ENCODE measurements around the gene ULK3.

ULK3 gene

DNA sequence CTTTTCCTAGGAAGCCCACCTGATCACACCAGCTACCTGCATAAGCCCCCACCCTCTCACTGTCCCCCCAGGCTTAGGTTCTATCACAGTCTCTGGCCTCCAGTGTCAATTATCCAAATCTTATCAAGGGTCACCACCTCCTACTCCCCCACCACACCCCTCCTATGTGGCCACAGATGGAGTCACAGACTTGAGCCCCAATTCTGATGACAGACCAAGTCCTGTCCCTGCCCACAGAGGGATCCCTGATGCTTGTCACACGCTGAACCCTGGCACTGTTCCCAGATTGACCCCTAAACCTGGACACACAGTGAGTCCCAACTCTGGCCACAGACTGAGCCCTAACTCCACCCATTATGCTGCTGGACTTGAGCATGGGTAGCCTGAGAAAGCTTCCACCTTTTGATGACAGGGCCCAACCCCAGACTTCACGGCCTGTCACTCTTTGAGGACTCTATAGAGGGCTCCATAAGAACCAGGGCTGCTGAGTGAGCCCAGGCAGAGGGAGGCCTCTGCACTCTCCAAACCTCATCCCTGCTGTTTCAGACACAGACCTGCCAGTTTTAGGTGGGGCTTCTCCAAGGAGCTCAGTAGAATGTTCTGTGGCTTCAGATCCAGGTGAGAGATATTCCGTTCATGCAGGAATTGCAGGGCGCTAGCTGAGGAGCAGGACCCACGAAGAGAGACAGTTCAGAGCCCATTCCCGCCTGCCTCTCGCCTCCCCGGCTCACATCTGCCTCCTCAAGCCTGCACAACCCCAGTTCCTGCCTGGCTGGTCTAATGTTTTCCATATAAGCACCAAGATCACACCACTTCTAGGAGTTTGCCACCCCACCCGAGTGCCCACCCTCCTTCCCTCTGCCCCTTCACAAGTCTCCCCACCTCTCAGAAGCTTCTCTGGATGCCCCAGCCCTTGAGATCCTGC lies 1.8 kb downstream of the ULK3 start:
- no peak for DNase-seq (ENCODE audit: low read depth in 2 of 2)

DNA sequence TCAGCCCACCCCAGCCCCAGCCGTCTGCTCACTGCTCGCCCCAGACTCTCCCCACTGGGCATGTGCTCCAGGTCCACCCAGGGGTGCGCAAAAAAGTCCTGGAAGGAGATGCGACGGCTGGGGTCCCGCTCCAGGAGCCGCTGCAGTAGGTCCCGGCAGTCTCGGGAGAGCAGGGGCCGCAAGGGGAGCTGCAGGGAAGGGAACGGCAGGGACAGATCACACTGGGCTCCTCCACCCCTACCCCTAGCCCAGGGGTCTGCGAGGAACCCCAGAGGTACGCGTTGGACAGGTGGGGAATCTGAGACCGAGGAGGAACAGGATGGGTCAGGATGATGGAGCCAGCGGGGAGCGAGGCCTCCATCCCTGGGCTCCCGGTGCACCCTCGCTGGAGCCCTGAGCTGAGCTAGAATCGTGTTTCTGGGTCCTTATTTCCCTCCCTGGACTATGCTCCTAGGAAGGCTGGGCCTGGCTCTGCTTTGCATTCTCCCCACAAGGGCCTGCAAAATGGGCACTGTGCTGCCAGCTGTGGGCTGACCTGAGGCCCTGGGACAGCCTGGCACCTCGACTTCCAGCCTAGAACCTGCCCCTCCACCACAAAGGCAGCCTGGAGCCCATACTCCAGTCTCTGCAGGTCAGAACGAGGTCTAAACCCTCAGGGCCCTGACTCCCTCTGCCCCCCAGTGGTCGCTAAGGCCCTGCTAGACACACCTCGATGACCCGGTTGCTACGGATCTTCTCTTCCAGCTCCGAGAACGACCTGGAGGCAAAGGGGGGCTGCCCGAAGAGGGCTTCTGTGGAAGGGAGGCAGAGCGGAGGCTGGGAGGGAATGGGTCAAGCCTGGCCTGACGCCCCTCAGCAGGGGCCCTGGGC lies 3.2 kb downstream of the ULK3 start:
- DNase-seq (ENCODE audit: low read depth in 2 of 2), result no peak

DNA sequence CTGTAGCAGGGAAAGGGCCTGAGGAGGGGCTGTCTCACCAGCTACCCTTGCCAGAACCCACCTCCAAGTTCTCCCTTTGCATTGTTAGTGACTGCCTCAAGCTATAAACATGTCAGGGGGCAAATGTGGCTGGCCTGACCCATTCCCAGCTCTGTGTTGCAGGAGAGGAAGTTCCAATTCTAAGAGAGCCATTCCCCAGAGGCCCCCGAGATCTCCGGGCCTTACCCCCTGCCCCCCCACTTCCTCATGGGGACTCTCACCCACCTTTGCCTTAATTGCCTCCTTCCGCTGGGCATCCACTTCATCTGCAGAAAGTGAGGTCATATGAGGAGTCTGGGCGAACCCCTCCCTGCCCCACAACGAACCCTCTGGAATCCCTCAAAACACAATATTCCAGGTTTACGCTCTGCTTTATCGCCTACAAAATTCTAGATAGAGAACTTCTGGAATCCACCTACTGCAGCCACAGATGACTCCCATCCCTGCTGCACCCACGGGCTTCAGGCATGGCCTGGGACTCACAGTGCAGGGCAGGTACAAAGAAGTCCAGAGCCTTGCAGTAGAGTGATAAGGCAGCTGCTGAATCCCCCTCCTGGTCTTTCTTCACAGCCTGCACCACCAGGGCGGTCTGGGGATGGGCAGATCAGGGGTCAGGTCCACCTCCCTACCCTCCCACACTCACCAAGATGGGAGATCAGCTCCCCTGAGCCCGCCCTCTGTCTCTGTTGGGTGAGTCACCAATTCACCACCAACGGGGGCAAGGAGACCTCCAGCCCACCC lies 4.0 kb downstream of the ULK3 start:
- no peak for DNase-seq (ENCODE audit: low read depth in 2 of 2)

DNA sequence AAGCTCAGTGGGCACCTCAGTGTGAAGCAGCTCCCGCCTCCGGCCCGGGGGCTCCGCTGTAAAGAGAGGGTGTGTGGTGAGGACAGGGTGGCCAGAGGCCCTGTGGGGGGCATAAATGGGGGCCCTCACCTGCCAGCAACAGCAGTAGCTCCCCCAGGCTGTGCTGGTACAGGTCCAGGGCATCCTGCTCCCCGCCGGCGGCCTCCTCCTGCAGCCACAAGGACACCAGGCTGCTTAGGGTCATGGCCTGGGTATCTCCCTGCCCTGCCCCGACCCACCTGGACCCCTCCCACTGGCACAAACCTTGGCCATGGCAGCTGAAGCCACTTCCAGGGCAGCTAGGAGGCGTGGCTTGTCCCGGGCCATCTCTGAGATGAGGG lies 4.8 kb downstream of the ULK3 start:
- DNase-seq (ENCODE audit: low read depth in 2 of 2), result no peak

DNA sequence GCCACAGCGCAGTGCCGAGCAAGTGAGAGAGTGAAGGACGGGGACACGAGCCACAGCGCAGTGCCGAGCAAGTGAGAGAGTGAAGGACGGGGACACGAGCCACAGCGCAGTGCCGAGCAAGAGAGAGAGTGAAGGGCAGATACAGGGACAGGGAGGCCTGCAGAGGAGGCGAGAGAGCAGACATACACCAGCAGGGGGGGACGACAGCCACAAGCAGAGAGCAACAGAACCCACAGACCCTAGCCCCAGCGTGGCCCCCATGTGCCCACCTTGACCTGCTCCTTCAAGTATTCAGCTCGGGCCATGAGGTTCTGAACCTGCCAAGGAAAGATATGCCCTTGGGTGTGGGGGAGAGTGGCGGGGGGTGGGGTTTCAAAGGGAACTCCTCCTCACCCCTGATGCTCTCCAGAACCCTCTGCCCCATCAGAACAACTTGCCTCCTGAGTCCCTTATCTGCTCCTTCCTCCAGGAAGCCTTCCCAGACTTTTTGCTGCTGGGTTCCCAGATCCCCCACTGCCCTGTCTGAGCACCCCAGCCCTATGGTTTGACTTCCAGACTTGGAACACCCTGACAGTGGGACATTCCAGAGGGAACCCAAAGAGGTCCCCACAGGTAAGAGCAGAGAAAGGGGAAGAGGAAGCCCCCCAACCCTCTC lies 5.3 kb downstream of the ULK3 start:
- no peak for DNase-seq (ENCODE audit: low read depth in 2 of 2)

DNA sequence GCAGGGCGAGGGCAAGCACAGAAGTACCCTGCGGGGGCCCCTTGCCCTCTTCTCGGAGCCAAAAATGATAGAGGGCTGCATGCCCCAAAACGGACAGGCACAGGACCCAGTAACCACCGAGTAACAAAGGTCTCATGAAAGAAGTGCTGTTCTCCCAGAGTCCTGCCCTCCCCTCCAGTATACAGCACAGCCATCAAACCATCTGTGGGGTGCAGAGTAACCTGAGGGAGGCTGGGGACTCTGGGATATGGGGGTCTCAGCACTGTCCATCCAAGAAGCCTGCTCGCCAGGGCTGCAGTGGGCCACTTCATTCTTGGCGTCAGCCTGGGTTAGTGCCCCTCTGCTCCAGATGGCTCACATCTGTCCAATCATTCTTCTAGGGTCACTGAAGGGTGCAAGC lies 6.1 kb downstream of the ULK3 start:
- no peak for DNase-seq (ENCODE audit: low read depth in 2 of 2)

DNA sequence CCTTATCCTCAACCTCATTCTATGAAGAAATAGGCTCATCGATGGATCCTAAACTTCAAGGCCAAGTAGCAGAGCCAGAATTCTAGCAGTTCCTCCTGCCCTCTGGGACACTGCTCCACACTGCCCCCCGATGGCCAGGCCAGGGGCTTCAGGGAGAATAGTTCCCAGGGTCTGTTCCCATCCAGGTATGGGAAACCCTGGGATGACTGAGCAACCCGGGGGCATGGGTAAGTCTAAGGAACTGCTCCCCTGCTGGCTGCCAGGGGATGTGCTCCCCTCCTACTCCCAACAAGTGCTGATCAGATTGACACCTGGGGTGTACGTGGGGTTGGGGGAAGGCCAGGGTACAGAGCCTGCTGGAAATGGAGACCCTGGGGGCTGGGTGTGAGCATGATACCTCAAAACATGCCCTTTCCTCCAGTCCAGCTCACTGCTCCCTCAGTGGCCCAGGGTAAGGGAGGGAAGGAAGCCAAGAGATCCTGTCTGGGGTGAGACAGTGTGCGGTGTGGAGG lies 7.6 kb downstream of the ULK3 start:
- peak in 1 of 2 donors; percentile 12 for DNase-seq (ENCODE audit: low read depth in 2 of 2)

DNA sequence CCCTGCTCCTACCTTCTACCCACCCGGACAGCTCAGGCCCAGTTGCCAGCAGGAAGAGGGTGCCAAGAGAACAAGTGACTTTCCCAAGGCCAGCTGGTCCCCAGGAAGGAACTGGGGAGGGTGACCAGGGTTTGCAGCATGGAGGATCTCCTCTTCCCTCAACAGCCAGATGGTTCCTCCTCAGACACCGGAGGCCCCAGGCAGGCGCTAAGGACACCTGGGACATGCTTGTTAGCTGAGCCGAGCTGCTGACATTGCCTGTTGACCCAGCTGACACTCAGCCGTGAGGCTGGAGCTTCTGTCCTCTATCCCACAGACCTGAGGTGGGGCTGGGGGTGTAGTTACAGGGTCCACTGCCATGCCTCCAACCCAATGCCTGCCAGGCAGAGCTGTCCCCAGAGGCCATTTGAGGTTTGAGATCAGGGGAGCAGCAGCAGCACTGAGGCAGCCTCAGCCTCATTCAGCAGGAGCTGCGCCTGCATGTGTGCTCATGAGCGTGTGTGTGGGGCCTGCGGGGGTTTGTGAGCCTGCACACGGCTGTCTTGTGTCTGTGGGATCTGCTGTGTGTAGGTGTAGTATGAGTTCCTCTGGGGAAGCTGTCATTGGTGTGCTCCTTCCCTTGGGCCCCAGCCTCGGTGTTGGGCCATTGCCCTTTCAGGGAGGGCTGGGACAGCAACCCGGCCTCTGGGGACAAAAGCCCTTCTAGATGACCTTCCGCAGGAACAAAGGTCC lies 9.4 kb downstream of the ULK3 start:
- no peak for DNase-seq (ENCODE audit: low read depth in 2 of 2)

DNA sequence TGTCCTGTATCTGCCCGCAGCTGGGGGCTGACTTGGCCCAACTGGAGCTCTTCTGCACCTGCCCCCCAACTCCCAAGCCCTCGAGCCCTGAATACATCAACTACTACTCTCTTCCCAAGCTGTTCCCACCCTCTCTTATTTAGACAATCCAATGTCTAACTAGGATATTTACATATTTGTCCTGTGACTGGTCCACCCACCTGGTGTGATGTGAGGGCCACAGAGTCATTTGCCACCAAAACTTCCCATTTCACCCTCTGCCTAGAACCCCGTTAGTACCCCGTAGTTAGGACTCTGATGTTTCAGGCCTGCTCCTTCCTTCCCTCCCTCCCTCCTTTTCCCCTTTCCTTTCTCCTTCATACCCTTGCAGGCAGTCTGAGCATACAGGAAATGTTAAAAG lies 10.1 kb downstream of the ULK3 start:
- no peak for DNase-seq (ENCODE audit: low read depth in 2 of 2)

DNA sequence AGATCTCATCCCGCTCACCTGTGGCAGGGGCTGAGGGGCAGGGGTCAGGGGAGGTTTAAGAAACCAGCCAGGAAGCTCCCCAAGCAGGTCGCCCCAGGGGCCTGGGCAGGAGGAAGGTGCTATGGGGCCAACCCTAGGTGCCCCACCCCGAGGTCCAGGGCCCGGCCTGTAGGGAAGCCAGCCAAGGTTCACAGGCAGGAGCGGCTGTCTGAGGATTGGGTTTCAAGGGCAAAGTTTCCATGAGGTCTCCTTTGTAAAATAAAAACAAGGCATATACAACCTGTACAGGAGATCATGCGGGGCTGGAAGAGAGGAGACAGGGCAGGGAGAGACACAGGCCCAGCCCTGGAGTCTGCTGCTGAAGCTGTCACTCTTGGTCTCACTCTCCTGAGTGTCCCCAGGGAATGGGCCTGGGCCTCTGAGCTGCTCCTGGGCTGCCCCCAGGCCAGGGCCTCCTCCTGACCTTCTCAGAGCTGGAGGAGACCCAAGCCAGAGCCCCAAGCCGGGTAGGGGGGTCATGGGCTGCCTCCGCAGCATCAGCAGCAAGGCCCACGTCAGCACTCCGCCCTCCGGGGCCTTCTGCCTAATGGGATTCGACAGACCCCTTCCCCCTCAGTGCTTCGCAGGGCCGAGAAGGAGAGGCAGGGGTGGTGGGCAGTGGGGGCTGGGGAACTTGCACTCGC lies 11.0 kb downstream of the ULK3 start:
- DNase-seq (ENCODE audit: low read depth in 2 of 2), result no peak

DNA sequence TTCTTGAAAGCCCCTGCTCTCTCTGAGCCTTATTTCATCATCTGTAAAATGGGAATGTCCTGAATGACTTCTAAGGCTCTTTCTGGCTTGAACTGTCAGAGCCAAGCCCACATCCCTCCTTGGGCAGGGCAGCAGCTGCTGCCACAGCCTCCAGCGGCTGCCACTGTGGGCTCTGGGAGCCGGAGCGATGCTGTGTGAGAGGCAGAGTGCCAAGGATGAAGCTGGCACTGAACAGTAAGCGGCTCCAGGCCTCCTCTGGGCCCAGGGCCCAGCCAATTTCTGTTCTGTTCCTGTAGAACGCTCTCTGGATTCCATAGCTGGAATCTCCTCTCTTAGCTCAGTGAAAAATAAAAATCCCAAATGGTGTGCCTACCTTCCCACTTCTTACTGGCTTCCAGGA lies 12.1 kb downstream of the ULK3 start:
- DNase-seq (ENCODE audit: low read depth in 2 of 2), result no peak

DNA sequence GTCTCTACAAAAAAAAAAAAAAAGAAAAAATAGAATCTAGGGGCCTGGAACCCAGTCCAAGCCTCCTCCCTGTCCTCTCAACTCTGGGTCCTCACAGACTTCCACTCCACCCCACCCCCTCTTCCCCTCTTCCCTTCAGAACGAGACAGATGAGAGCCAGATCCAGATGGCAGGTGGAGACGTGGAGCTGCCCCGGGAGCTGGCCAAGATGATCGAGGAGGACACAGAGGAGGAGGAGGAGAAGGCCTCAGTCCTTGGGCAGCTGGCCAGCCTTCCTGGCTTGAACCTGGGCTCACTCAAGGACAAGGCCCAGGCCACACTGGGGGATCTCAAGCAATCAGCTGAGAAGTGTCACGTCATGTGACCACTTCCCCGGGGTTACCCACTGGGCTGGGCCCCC lies 13.0 kb downstream of the ULK3 start:
- DNase-seq (ENCODE audit: low read depth in 2 of 2), result no peak

DNA sequence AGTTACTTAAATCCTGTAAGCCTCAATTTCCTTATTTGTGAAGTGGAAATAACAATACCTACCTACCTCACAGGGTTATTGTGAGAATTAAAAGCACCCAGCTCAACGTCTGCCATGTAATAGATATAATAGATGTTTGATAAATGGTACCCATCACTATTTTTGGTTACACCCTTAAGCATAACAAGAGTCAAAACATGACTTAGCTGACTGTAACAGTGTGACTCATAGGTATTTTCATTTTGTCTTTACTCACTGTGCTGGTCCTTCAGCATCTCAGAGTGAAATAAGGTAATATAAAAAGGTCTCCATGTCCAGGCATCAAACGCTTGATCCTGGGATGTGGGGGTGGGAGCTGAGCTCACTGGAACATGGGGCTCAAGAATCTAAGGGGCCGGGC lies 13.5 kb downstream of the ULK3 start:
- no peak for DNase-seq (ENCODE audit: low read depth in 2 of 2)

DNA sequence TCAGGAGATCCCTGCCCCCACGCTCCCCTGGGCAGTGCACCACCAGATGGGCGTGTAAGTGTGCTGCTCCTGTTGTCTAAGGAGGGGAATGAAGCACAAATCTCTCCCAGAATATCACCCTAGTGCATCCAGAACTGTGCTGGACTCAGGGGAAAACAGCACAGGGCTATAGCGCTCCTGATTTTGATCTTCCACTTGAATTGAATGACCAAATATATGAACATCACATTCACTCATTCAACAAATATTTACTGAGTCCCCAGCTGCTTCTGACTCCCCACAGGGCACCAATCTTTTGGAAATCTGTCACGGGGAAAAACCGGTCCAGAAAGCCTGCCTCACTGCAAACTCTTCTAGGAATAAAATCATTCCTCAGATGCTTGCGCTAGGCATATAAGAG lies 14.1 kb downstream of the ULK3 start:
- no peak for DNase-seq (ENCODE audit: low read depth in 2 of 2)

DNA sequence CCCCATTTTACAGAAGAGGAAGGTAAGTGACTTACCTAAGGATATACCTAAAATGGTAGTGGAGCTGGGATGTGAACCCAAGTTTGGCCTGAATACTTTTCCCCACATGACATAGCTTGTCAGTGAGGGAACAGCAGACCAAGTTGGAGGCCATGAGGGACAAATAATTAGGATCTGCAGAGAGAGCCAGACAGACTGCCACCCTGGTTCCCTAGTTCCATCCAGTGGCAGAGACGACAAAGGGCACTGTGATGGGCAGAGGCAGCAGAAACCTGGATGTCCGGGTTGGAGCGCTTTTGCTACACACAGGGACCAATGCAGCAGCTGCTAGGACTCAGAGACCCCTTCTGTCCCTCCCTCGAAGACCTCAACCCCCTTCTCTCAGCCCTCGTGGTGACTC lies 15.3 kb downstream of the ULK3 start:
- no peak for DNase-seq (ENCODE audit: low read depth in 2 of 2)

DNA sequence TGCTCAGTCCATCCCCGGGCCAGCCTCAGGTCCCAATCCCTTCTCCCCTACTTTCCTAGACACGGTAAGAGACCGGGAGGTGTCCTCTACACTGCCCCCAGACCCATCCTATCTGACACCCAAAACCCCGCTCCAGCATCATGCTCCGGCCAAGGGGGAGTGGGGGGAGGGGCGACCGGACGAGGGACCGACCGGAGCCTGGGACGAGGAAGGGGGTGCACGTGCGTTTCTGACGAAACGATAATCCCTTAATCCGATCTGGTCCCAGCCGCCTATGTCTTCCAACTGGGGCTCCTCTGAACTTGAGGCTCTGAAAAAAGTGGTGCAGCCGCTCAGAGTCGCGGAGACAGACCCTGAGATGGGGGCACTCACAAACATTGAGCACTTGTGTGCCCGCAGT lies 16.0 kb downstream of the ULK3 start:
- no peak for DNase-seq (ENCODE audit: low read depth in 2 of 2)

DNA sequence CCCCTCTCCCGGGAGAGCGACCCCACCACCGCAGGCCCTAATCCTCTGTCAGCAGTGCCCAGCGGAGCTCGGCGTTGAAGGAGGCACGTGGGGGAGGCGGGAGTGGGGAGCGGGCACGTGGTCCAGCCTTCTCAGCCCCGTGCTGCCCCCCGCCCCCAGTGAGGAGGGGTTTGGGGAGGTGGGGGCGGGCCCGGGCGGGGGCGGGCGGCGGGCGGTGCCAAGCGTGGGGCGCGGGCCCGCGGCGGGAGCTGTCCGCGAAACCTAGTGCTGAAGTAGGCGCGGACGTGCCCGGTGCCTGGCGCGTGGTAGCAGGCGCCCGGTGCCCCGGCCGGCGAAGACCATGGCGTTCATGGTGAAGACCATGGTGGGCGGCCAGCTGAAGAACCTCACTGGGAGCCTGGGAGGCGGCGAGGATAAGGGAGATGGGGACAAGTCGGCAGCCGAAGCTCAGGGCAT lies 16.6 kb downstream of the ULK3 start, which contains the start of gene CPLX3:
CPLX3 (plus strand) TSS at position 264 of the 456 bp plus-strand sequence; CDS start at position 341, 77 bp downstream.
- DNase-seq (ENCODE audit: low read depth in 2 of 2), result peak in 1 of 2 donors; percentile 22

DNA sequence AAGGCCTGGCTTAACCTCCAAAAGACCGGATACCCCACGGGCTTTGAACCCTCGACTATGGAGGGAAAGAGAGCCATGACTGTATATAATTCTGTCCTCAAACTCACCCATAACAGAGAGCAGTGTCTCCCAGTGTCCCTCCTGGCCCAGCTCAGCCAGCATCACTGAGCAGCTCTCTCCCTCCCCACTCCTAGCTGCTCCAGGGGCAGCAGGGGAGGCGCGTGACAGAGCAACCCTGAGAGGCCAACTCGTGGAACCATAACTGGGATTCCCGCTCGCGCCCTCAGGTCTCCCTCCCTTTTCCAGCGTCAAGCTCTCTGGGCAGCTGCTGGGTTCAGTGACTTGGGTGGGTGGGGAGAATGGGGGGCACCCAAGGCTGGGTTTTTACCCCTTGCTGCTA lies 17.1 kb downstream of the ULK3 start:
- no peak for DNase-seq (ENCODE audit: low read depth in 2 of 2)

DNA sequence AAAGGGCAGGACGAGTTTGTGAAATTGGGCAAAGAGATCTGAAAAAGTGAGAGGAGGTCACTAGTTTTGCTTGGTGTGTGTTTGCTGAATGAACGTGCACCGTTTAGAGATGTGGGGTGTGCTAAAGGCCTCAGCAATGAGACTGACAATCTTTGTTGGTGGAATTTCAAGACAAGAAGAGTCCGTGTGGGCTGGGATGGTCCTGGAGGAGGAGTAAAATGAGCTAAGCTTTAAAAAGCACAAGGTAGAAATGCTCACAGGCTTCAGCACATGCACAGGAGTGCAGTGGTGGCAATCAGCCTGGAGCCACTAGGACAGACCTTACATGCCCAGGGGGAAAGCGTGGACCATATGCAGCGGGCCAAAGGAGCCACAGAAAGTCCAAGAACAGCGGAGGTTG lies 18.0 kb downstream of the ULK3 start:
- no peak for DNase-seq (ENCODE audit: low read depth in 2 of 2)

DNA sequence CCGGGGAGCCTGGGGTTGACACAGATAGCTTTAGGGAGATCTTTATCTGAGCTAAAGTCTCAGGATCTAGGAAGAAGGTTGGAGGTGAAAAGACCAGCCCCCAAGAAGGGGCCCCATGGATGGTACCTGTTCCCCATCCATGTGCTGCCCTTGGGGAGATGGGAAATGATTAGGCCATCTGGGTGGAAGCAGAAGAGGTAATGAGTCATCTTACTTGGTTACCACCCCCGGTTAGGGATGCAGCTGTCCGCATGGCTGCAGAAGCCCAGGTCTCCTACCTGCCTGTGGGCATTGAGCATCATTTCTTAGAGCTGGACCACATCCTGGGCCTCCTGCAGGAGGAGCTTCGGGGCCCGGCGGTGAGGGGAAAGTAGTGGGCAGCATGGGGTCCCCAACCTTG lies 19.6 kb downstream of the ULK3 start:
- no peak for DNase-seq (ENCODE audit: low read depth in 2 of 2)
